Activated naive CD4-positive, alpha-beta T cell treated with anti-CD3 and anti-CD28 coated beads, Interleukin-2, amount 50 U/mL, for 24 hours (primary cell): Measurements from ENCODE around the gene COX6B2.
A peak's percentile ranks its signal among the peaks of the same experiment; 100 is the strongest.

Experiments
- H3K27ac Mint-ChIP-seq: one replicate; pipeline ENCODE4 v1.8.0; 2021; ENCODE audit warnings: mild to moderate bottlenecking, mixed read lengths
- H3K27me3 Mint-ChIP-seq: one replicate; pipeline ENCODE4 v1.8.0; 2021; ENCODE audit warnings: mixed read lengths
- H3K36me3 Mint-ChIP-seq: one replicate; pipeline ENCODE4 v1.8.0; 2021; ENCODE audit warnings: mixed read lengths
- H3K4me1 Mint-ChIP-seq: one replicate; pipeline ENCODE4 v1.8.0; 2021; ENCODE audit warnings: mixed read lengths
- H3K4me3 Mint-ChIP-seq: one replicate; pipeline ENCODE4 v1.8.0; 2021; ENCODE audit warnings: mild to moderate bottlenecking, mixed read lengths
- H3K9me3 Mint-ChIP-seq: one replicate; pipeline ENCODE4 v1.8.0; 2021; ENCODE audit warnings: mixed read lengths

Gene COX6B2

GRCh38 chr19:55320844-55321419, 33.6 kb downstream of the COX6B2 start:
- Mint-ChIP-seq H3K27me3 (peaks cover 2% of the 10 kb centered on the region), H3K27ac (no peak overlapping the region), H3K9me3 (no peaks in the 10 kb centered on the region), H3K4me3 (no peak overlapping the region), H3K4me1 (no peaks in the 10 kb centered on the region), H3K36me3 (no peaks in the 10 kb centered on the region)

DNA sequence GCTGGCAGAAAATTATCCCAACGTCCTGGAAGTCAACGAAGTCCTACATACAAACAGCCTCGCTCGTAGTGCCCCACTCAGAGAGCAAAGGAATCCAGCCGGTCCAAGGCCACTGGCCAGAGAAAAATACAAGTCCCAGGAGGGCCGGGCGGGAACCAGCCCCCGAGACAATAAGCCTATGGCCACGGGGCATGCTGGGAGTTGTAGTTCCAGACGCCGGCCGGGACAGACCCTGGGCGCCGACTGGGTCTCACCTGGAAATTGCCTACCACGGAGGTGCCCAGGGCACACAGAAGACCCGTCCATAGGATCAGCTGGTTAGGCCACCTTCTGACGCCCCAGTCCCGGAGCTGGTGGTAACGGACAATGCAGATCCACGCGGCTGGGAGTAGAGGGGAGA, 34.7 kb downstream of the COX6B2 start:
- no peaks in the 10 kb centered on the region for H3K36me3 Mint-ChIP-seq
- no peak overlapping the region for H3K4me3 Mint-ChIP-seq
- peaks cover 2% of the 10 kb centered on the region for H3K27me3 Mint-ChIP-seq
- no peaks in the 10 kb centered on the region for H3K9me3 Mint-ChIP-seq
- H3K27ac Mint-ChIP-seq: no peak overlapping the region
- H3K4me1 Mint-ChIP-seq: no peaks in the 10 kb centered on the region

- H3K27ac Mint-ChIP-seq: peak overlapping the region; percentile 43
- no peaks in the 10 kb centered on the region for H3K9me3 Mint-ChIP-seq
- H3K4me1 Mint-ChIP-seq: no peaks in the 10 kb centered on the region
- no peaks in the 10 kb centered on the region for H3K27me3 Mint-ChIP-seq
- H3K36me3 Mint-ChIP-seq: no peaks in the 10 kb centered on the region
- no peak overlapping the region for H3K4me3 Mint-ChIP-seq
Measured at GRCh38 chr19:55316646-55317045, 37.9 kb downstream of the COX6B2 start.

DNA sequence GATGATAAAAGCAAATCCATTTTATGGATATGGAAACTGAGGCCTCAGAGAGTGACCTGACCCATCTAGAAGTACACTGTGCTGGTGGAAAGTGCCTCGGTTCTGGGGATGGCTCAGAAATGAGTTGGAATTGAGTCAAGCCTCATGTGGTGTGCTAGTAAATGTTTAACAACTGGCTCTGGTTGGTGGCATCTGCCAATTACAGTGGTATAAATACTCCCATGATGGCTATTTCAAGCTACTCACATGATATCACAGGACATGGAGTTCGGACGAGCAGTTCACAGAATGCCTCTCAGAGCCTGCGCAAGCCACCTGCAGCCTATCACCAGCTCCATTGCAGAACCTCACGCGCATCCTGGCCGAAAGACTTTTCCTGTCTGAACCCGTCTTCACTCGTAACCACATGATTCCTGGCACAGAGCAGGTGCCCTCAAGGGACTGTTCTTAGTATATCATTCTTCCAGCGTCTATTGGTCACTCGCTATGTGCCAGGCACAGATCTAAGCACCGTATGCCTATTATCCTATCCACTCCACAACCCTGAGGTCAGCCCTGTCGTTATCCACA, 38.5 kb downstream of the COX6B2 start:
- Mint-ChIP-seq H3K4me3 (no peak overlapping the region), H3K9me3 (no peaks in the 10 kb centered on the region), H3K27ac (peak overlapping the region; percentile 43), H3K27me3 (no peaks in the 10 kb centered on the region), H3K36me3 (no peaks in the 10 kb centered on the region), H3K4me1 (no peaks in the 10 kb centered on the region)

DNA sequence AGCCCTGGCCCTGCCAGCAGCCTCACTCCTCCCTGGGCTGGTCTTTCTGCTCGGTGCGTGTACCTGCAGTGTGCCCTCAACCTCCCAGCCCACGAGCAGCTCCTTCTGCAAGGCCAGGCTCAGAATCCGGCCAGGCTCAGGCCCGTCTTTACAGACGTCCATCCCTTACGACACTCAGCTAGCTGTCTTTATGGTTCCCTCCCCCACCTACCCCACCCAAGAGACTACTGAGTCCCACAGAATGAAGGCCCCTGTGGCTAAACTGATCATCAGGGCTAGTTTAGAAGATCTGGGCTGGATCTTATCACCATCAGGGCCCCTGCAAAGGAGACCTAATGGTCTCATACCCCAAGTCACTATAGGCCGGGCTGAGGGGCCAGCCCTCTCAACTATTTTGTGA, 40.1 kb downstream of the COX6B2 start:
- no peak overlapping the region for H3K4me3 Mint-ChIP-seq
- no peaks in the 10 kb centered on the region for H3K9me3 Mint-ChIP-seq
- no peaks in the 10 kb centered on the region for H3K36me3 Mint-ChIP-seq
- H3K4me1 Mint-ChIP-seq: no peaks in the 10 kb centered on the region
- no peaks in the 10 kb centered on the region for H3K27me3 Mint-ChIP-seq
- no peak overlapping the region for H3K27ac Mint-ChIP-seq

- H3K9me3 Mint-ChIP-seq: no peaks in the 10 kb centered on the region
- H3K4me1 Mint-ChIP-seq: no peaks in the 10 kb centered on the region
- no peak overlapping the region for H3K27ac Mint-ChIP-seq
- H3K27me3 Mint-ChIP-seq: no peaks in the 10 kb centered on the region
- H3K4me3 Mint-ChIP-seq: no peak overlapping the region
- H3K36me3 Mint-ChIP-seq: no peaks in the 10 kb centered on the region
Measured at GRCh38 chr19:55312621-55313512, 41.7 kb downstream of the COX6B2 start.

GRCh38 chr19:55311797-55312196, 42.7 kb downstream of the COX6B2 start:
- H3K4me1 Mint-ChIP-seq: no peaks in the 10 kb centered on the region
- no peaks in the 10 kb centered on the region for H3K9me3 Mint-ChIP-seq
- no peaks in the 10 kb centered on the region for H3K27me3 Mint-ChIP-seq
- no peak overlapping the region for H3K27ac Mint-ChIP-seq
- no peak overlapping the region for H3K4me3 Mint-ChIP-seq
- no peaks in the 10 kb centered on the region for H3K36me3 Mint-ChIP-seq

DNA sequence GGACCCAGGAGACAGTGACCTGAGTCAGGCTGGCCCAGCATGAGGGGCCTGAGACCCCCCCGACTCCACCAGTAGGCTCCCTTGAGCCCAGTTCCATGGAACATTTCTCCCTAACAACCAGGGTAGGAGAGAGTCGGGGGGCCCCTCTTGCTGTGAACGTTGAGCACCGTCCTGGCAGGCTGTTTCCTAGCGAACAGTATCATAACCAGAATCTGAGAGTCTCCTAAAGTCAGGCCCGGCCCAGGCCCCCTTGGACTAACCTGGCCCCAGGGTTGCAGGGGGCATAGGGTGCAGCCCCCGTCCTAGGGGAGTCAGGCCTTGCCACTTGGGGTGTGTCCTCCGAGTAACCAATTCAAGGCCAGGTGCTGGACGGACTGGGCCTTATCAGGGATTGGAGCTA, 43.1 kb downstream of the COX6B2 start:
- H3K4me1 Mint-ChIP-seq: no peaks in the 10 kb centered on the region
- H3K36me3 Mint-ChIP-seq: no peaks in the 10 kb centered on the region
- no peaks in the 10 kb centered on the region for H3K27me3 Mint-ChIP-seq
- H3K9me3 Mint-ChIP-seq: no peaks in the 10 kb centered on the region
- H3K27ac Mint-ChIP-seq: no peak overlapping the region
- no peak overlapping the region for H3K4me3 Mint-ChIP-seq

DNA sequence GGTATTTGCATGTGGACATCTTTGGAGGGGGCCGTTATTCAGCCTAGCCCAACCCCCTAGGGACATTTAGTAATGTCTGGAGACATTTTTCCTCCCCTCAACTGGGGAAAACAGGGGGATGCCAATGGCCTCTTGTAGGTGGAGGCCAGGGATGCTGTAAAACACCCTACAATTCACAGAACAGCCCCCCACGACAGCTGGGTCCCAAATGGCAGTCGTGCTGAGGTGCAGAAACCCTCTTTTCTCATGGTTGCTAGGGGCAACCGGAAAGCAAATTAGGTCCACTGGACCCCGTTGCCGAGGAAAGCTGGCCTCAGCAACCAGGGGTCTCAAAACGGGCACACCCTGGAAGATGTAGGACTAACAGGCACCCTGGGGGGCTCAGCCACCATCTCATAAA, 44.0 kb downstream of the COX6B2 start:
- H3K4me1 Mint-ChIP-seq: peaks cover under 1% of the 10 kb centered on the region
- H3K27ac Mint-ChIP-seq: no peak overlapping the region
- no peaks in the 10 kb centered on the region for H3K36me3 Mint-ChIP-seq
- H3K27me3 Mint-ChIP-seq: no peaks in the 10 kb centered on the region
- no peaks in the 10 kb centered on the region for H3K9me3 Mint-ChIP-seq
- H3K4me3 Mint-ChIP-seq: no peak overlapping the region

DNA sequence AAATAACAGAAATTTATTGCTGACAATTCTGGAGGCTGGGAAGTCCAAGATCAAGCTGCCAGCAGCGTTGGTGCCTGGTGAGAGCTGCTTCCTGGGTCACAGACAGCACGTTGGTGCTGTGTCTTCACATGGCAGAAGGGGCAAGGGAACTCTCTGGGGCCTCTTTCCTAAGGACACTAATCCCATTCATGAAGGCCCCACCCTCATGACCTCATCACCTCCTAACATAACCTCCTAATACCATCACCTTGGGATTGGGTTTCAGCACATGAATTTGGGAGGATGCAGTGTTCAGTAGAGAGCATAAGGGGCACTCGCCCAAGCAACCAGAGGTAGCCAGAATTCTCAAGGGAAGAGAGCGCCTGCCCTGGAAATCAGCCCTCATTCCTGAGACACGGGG, 45.1 kb downstream of the COX6B2 start:
- Mint-ChIP-seq H3K4me3 (no peak overlapping the region), H3K27me3 (no peaks in the 10 kb centered on the region), H3K9me3 (no peaks in the 10 kb centered on the region), H3K36me3 (no peaks in the 10 kb centered on the region), H3K4me1 (peaks cover 3% of the 10 kb centered on the region), H3K27ac (no peak overlapping the region)

DNA sequence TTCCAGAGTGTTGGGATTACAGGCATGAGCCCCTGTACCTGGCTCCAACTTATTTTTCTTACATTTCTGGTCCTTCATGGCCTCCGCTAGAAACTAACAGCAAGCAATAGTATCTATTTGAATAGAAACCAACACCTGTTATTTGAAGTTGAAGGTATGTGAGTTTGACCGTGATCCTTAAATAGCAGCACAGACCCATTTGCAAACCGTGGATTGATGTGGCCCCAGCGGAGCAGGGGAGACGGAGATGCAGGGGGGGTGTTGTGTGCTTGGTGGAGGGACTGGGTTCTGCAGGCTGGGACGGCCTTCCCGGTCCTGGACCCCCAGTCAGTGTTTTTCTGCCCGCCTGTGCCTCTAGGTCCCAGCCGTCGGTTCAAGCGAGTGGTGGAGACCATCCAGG, 46.2 kb downstream of the COX6B2 start:
- Mint-ChIP-seq H3K4me1 (peaks cover 3% of the 10 kb centered on the region), H3K27me3 (no peaks in the 10 kb centered on the region), H3K9me3 (no peaks in the 10 kb centered on the region), H3K4me3 (no peak overlapping the region), H3K27ac (no peak overlapping the region), H3K36me3 (no peaks in the 10 kb centered on the region)

GRCh38 chr19:55306712-55307111, 47.8 kb downstream of the COX6B2 start:
- Mint-ChIP-seq H3K9me3 (no peaks in the 10 kb centered on the region), H3K4me1 (peaks cover 8% of the 10 kb centered on the region), H3K4me3 (no peak overlapping the region), H3K27me3 (no peaks in the 10 kb centered on the region), H3K27ac (no peak overlapping the region), H3K36me3 (no peaks in the 10 kb centered on the region)

- Mint-ChIP-seq H3K4me3 (no peak overlapping the region), H3K9me3 (no peaks in the 10 kb centered on the region), H3K27me3 (no peaks in the 10 kb centered on the region), H3K4me1 (peaks cover 9% of the 10 kb centered on the region), H3K27ac (no peak overlapping the region), H3K36me3 (no peaks in the 10 kb centered on the region)
Measured at GRCh38 chr19:55305983-55306562, 48.4 kb downstream of the COX6B2 start.

DNA sequence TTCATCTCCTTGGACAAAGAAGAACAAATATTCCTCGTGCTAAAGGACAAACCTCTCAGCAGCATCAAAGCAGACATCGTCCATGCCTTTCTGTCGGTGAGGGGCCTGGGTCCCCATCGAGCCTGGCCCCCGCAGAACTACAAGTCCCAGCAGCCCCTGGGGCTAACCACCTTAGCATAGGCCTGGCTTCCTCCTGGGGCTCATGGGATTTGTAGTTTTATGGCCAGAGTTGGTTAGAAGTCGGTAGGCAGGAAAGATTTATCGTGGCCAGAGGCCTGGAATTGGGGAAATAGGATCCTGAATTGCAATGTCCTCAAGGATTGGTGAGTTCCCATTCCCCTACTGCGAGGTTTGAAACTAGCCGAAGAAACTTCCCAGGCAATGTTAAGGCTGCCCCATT, 49.0 kb downstream of the COX6B2 start:
- H3K4me1 Mint-ChIP-seq: peaks cover 9% of the 10 kb centered on the region
- no peaks in the 10 kb centered on the region for H3K36me3 Mint-ChIP-seq
- no peaks in the 10 kb centered on the region for H3K27me3 Mint-ChIP-seq
- no peak overlapping the region for H3K4me3 Mint-ChIP-seq
- peak overlapping the region; percentile 68 for H3K27ac Mint-ChIP-seq
- no peaks in the 10 kb centered on the region for H3K9me3 Mint-ChIP-seq

DNA sequence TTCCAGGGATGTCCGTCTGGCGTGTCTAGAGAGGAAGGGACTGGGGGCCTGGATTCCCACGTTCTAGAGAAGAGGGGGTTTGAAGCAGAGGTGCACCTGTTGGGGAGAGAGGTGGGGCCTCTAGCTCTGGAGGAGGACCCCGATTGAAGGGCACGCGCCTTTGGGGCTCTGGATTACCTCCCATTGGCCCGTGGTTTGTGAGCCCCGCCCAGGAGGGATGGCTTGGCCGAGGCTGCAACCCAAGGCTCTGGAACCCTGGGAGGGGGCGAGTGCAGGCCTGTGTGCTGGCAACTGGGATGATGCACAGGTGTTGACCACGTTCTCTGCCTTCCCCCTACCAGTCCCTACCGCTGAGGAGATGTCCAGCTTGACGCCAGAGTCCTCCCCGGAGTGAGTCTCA, 49.5 kb downstream of the COX6B2 start:
- no peak overlapping the region for H3K27ac Mint-ChIP-seq

More for the DNA sequence above, 49.5 kb downstream of the COX6B2 start:
- Mint-ChIP-seq H3K9me3 (no peaks in the 10 kb centered on the region), H3K27me3 (no peaks in the 10 kb centered on the region), H3K36me3 (no peaks in the 10 kb centered on the region), H3K4me3 (no peak overlapping the region), H3K4me1 (peaks cover 9% of the 10 kb centered on the region)
